Measurements from ENCODE around the gene MSMO1. TPM values are rescaled to one million over a fixed set of nuclear protein-coding genes. Genes with fewer than 3 reads are reported as not detected.

The MSMO1 gene
- total RNA-seq, 3 donors from 2014 or later, result 11.8 to 35.3 (median 24.6) TPM

DNA sequence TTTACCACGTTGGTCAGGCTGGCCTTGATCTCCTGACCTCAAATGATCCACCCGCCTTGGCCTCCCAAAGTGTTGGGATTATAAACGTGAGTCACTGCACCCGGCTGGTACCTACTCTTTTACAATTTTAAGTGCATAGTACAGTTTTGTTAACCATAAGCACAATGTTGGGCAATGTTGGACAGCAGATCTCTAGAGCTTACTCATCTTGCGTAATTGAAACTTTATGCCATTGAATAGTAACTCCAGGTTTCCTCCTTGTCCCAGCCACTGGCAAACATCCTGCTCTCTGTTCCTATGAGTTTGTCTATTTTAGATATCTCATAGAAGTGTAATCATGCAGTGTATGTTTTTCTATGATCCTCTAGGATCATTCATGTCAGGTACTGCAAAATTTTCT, 42.1 kb downstream of the MSMO1 start:
- Histone ChIP-seq H3K27me3 (no peaks in the 10 kb centered on the region), H3K27ac (no peak overlapping the region), H3K9me3 (peaks cover 0 to 5% of the 10 kb centered on the region in 2 donors), H3K4me3 (no peak overlapping the region), H3K36me3 (no peaks in the 10 kb centered on the region), H3K4me1 (no peaks in the 10 kb centered on the region)
- no peak for TF ChIP-seq POLR2AphosphoS5 (IDR thresholded peaks at IDR 0.05)
- TF ChIP-seq POLR2A (IDR thresholded peaks at IDR 0.05), result no peak
- TF ChIP-seq, protein P1, sequence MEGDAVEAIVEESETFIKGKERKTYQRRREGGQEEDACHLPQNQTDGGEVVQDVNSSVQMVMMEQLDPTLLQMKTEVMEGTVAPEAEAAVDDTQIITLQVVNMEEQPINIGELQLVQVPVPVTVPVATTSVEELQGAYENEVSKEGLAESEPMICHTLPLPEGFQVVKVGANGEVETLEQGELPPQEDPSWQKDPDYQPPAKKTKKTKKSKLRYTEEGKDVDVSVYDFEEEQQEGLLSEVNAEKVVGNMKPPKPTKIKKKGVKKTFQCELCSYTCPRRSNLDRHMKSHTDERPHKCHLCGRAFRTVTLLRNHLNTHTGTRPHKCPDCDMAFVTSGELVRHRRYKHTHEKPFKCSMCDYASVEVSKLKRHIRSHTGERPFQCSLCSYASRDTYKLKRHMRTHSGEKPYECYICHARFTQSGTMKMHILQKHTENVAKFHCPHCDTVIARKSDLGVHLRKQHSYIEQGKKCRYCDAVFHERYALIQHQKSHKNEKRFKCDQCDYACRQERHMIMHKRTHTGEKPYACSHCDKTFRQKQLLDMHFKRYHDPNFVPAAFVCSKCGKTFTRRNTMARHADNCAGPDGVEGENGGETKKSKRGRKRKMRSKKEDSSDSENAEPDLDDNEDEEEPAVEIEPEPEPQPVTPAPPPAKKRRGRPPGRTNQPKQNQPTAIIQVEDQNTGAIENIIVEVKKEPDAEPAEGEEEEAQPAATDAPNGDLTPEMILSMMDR (IDR thresholded peaks at IDR 0.05), result no peak
- intact Hi-C loops (cut with DNase I; ENCODE audit: low total_unique reads), result no loop called here
- DNase-seq (ENCODE audit: low spot score in 2 of 2), result no peak

DNA sequence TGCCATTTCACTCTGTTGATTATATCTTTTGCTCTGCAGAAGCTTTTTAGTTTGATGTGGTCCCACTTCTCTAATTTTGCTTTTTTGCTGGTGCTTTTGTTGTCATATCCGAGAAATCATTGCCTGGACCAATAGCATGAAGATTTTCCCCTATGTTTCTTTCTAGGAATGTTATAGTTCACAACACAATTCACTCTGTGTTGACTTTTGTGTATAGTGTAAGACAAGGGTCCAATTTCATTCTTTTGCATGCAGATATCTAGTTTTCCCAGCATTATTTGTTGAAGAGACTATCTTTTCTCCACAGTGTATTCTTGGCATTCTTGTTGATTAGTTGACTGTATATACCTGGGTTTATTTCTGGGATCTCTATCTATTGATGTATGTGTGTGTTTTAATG, 43.1 kb downstream of the MSMO1 start:
- Histone ChIP-seq H3K4me3 (no peak overlapping the region), H3K4me1 (no peaks in the 10 kb centered on the region), H3K27me3 (no peaks in the 10 kb centered on the region), H3K36me3 (no peaks in the 10 kb centered on the region), H3K27ac (no peak overlapping the region), H3K9me3 (peaks cover 4 to 6% of the 10 kb centered on the region in 2 donors)
- TF ChIP-seq POLR2A (IDR thresholded peaks at IDR 0.05), result no peak
- TF ChIP-seq POLR2AphosphoS5 (IDR thresholded peaks at IDR 0.05), result no peak
- TF ChIP-seq, protein P1 (IDR thresholded peaks at IDR 0.05), result no peak
- intact Hi-C loops (cut with DNase I; ENCODE audit: low total_unique reads), result no loop called here
- no peak for DNase-seq (ENCODE audit: low spot score in 2 of 2)

DNA sequence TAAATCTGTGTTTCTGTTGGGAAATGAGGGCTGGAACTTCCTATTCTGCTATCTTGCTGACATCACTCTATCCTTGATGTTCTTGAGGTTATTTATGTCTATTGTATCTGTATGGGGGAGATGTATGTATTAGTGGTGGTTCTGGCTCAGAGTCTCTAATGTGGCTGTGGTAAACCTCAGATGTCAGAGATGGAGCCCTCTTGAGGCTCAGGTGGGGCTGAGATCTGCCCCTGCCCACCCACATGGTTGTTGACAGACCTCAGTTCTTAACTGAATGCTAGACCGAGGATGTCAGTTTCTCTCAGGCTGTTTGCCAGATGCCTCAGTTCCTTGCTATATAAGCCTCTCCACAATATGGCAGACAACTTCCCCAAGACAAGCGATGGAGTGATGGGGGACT, 48.0 kb downstream of the MSMO1 start:
- Histone ChIP-seq H3K27ac (no peak overlapping the region), H3K4me3 (no peak overlapping the region), H3K4me1 (peaks cover 0 to 4% of the 10 kb centered on the region in 2 donors), H3K9me3 (peaks cover 4 to 6% of the 10 kb centered on the region in 2 donors), H3K36me3 (no peaks in the 10 kb centered on the region), H3K27me3 (no peaks in the 10 kb centered on the region)
- no peak for DNase-seq (ENCODE audit: low spot score in 2 of 2)
- no peak for TF ChIP-seq POLR2AphosphoS5 (IDR thresholded peaks at IDR 0.05)
- no peak for TF ChIP-seq POLR2A (IDR thresholded peaks at IDR 0.05)
- TF ChIP-seq, protein P1 (IDR thresholded peaks at IDR 0.05), result no peak
- intact Hi-C loops (cut with DNase I; ENCODE audit: low total_unique reads), result no loop called here

DNA sequence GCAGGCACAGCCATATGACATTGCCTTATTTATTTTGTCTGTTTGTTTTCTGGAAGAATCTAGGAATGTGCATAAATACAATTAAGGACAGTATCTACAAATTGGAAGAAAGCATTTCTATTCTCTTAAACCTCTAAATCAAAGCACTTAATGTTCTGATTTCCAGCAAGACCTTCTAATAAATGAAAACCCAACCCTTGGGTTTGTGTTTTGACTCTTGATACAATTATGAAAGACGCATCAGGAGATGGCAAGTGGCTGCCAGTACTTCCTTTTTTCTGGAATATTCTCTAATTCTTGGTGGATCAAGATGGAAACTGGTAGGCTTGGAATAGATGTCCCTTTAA, 50.9 kb downstream of the MSMO1 start:
- Histone ChIP-seq H3K36me3 (no peaks in the 10 kb centered on the region), H3K27ac (peak overlapping the region; percentile 85 to 91)
- no peak for DNase-seq (ENCODE audit: low spot score in 2 of 2)

More for the DNA sequence above, 50.9 kb downstream of the MSMO1 start:
- Histone ChIP-seq H3K4me3 (peak overlapping the region; percentile 61 to 86 (median 82)), H3K27me3 (no peaks in the 10 kb centered on the region), H3K9me3 (peaks cover 4 to 6% of the 10 kb centered on the region in 2 donors), H3K4me1 (peaks cover 0 to 4% of the 10 kb centered on the region in 2 donors)
- TF ChIP-seq, protein P1 (IDR thresholded peaks at IDR 0.05), result no peak
- TF ChIP-seq POLR2A (IDR thresholded peaks at IDR 0.05) (no peak), POLR2AphosphoS5 (IDR thresholded peaks at IDR 0.05) (no peak)
- intact Hi-C loops (cut with DNase I; ENCODE audit: low total_unique reads), result no loop called here
